Activated CD8-positive, alpha-beta memory T cell treated with anti-CD3 and anti-CD28 coated beads for 4 hours (primary cell): ENCODE results near the gene JUNB.
A peak's percentile ranks its signal among the peaks of the same experiment; 100 is the strongest.

Experiments
- DNase-seq, 2 donors: peaks; one replicate each; pipeline ENCODE4 v3.0.0-alpha.2; 2020; ENCODE audit warnings: low read depth in 2 of 2

Gene JUNB

DNA sequence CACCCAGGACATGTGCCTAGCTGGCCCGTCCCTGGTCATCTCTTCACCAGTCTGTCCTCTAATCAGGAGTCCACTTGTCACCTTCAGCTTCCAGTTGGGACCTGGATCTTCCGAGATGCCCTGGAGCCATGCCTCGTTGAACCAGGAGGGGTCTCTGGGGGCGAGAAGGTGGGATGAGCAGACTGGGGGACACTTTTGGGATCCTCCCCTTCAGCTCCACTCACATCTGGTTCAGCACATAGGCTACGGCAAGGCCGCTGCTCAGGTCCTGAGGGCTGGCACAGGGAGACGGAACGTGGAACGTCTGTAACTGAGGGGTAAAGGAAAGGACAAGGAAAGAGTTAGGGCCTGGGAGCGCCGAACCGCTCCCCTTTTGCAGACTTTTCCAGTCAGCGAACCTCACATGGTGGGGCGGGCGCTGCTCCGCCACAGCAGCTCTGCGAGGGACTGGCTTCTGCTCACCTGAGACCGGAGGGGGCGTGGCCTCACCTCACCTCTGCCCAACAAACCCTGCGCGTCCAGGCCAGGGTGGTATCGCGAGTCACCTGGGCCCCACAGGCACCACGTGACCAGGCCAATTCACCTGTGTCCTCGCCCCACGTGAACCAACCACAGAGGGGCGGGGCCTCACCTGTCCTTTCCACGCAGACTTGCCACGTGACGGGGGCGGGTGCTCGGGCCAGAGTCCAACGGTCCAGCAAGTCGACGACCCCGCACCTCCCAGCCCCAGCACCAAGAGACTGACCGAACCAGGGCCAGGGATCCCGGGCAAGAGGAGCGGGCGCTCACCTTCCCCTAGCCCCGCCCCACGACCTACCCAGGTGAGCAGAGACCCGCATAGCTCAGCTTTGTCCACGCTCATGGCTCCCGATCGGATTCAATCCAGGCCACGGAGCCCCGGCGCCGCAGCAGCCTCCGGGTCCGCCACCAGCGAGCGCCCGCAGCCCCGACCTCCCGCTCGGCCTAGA, 16.4 kb upstream of the JUNB start, which contains the start of gene HOOK2:
Gene HOOK2 (minus strand): TSS at position 965 of the 968 bp plus-strand sequence. CDS start 103 bp downstream, at position 862.
- DNase-seq, result no peak

DNA sequence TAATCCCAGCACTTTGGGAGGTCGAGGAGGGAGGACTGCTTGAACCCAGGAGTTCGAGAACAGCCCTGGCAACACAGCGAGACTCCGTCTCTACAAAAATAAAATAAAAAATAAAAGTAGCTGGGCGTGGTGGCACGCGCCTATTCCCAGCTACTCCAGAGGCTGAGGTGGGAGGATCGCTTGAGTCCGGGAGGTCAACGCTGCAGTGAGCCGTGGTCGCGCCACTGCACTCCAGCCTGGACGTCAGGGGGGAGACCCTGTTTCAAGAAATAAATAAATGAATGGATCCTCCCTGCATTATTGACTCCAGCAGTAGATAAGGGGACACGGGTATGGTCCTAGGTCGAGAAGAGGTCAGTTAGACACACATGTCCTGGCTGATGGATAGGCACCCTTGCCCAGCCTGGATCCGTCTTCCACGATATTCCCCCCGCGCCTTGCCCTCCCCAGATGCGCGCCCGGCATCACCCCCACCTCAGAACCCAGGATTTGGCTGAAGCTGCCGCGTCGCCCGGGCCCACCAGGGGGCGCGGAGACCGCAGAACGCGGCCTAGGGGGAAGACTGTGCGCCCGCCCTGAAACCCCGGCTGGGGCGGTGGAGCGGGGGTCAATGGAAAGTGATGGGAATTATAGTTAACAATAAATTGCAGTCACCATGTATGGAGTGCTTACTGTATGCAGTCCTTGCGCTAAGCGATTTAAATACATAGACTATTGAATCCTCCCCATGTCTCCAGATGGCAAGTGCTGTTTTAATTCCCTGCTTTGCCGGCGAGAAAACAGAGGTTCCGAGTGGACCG, 13.9 kb upstream of the JUNB start:
- no peak for DNase-seq

DNA sequence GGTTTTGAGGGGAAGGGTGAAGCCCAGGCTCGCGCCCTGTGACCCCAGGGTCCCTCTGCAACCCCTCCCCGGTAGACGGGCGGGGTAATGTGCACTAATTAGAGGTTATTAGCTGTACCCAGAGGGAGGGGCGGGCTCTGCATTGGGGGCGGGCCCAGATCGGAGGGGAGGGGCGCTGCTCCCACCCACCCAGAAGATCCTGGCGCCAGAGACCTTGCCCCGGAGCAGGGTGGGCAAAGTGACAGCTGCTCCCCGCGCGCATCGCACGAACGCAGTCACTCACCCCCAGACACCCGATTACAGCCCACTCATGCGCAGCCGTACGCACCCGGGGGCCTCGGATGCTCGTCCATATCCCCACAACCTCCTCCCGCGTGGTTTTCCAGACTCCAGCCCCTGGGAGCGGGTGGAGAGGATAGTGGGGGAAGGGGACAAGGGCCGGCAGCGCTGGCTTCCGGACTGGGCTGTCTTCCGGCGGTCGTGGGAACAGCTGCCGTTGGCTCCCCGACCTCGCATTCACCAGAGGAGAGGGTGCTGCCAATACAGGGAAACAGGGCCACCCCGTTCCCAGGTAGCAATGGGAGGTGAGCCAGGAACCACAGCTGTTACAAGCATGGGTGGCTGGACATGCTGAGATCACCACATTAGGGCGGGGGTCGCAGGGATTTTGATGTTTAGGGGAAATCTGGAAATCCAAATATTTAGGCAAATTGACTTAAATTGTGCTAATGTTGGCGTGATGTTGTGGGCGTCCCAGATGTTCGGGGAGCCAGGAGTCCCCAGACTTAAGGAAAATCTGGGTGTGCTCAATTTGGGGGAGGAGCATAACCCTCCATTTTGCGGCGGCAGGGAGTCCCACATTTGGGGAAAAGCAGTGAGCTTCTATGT, 13.0 kb upstream of the JUNB start:
- DNase-seq, result no peak

DNA sequence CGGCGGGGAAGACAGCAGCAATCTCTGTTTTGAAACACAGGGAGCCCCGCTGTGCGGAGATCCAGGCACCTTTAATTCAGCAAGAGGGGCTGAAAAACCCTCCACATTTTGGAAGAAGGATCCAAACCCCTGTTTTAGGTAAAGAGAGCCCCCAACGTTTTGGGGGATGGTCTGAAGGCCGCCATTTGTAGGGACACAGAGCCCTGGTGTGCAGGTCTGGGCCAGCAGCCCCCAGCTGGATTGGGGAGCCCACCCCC, 12.5 kb upstream of the JUNB start:
- DNase-seq, result no peak

DNA sequence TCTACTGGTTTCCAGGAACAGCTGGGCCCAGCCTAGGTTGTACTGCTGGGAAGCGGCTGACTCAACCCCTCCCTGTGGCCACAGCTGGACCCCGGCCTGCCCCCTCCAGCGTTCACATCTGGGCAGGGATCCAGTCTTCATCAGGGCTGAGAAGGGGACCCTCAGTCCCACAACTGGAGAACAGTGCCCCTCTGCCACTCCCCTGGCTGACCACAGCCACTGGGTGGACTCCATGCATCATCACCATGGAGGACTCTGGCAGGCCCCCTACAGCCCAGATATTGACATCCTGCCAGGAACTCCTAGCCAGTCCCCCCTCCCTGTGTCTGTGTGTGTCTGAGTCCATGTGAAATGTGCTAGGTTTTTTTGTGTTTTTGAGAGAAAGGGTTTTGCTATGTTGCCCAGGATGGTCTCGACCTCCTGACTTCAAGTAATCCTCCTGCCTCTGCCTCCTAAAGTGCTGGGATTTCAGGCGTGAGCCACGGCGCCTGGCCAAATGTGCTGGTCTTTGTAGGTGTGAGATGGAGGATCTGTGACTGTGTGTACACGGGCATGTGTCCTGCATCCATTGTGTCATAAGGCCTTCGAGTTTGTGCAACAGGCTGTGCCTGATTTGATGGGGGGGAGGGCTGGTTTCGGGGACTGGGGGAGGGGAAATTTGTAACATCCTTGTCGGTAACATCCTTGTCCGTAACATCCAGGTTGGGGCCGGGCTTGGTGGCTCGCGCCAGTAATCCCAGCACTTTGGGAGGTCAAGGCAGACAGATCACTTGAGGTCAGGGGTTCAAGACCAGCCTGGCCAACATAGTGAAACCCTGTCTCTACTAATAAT, 11.9 kb upstream of the JUNB start:
- no peak for DNase-seq

DNA sequence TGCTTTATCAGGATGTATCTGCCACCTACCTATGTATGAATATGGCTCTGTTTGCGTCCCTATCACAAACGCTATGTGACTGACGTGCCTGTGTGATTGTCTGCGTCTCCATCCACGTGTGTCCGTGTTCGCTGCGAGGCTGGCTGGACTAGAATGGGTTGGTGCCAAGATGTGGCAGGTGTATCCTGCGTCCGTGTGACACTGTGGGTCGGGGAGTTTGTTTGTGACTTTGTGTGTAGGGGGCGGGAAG, 9.2 kb upstream of the JUNB start:
- no peak for DNase-seq

DNA sequence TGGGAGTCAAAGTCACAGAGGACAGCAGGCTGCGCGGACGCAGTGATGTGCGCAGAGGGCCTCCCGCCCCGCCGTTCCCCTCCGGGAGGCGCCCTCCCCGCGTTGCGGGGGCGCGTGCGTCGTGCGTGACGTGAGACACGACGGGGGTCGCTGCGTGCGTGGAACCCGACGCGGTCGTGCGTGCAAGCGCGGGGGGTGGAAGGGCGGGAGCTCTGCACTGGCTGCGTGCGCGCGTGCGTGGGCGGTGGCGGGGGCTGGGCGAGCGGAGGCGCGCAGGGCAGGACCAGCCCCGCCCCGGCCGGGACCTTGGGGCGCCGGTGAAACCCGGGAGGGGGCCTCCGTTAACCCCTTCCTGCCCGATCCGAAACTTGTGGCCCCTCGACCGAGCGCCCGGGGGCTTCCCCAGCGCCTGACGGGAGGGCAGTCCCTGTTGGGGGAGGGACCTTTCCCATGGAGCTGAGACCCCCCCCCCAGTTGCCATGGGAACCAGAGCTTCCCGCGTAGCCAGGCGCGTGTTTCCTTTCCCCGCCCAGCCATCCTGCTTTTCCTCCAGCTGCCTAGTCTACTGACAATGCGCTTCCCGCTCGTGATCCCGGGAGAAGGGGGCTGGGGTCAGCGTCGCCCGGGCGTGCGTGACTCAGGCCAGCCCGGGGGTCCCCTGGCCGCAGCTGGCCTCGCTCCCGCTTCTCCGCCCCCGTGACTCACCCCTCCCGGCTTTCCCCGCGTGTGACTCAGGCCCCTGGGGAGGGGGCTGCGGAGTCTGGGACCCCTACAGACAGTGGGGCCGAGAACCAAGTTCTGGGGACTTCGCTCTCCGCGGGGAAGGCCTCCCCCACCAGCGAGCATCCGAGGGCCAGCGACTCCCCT, 8.6 kb upstream of the JUNB start:
- peak; percentile 85 for DNase-seq

DNA sequence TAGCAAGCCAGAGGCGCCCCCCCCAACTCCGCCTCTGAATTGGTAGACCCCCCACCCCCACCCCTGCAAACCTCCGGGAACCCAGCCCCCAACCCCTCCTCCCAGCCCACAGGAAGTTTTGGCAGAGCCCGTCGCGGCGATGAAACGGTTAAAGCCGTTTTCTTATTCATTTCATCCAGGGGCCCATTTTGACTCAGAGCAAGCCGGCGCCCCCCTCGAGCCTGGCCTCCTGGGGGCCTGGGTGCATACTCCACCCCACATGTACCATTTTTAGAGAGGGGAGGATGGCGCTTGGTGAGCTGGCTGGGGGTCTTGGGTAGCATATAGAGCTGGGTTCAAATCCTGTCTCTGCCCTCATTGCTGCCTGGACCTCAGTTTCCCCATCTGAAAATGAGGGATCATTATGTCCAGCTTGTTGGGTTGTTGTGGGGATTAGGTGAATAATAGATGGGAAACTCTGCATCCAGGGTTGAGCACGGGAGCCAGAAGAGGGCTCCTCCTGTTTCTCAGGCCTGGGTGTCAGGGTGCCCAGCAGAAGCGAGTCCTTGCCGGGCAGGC, 7.9 kb upstream of the JUNB start:
- DNase-seq, result no peak

DNA sequence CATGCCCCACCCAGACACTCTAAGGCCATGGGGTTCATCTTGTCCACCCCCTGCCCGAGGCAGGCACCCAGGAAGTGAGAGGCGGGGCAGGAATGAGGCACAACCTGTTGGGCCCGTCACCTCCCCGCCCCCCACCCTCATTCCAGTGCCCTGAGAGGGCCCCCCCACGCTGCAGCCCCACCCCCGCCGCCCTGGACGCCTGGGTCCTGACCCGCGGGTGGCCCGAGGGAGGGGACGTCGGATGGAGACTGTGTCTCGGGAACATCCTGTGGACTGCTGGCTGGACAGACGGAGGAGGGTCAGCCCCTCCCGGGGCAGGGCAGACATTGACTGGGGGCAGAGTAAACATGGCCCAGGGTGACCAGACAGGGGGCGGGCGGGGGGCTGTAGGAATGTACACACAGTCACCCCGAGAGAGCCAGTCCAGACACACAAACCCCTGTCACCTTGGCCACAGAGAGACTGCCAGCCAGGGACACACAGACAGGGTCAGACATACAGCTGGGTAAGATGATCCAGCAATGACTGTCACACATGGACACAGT, 7.4 kb upstream of the JUNB start:
- no peak for DNase-seq

DNA sequence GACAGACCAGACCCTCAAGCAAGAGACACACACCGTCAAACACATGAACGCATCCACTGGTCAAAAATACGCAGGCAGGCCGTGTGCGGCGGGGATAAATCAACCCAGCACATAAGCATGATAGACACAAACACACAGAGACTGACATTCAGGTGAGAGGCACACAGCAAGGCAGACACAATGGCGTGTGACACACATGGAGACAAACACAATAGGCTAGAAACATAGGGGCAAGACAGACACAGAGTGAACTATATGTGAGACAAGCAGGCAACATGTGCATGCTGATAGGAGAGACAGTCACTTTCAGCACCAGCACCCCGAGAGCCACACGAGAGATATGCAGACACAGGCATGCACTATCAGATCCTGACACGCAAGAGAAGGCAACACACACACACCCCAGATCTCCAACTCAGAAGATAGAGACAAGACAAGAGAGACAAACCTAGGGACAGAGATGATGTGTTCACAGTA, 6.9 kb upstream of the JUNB start:
- no peak for DNase-seq

DNA sequence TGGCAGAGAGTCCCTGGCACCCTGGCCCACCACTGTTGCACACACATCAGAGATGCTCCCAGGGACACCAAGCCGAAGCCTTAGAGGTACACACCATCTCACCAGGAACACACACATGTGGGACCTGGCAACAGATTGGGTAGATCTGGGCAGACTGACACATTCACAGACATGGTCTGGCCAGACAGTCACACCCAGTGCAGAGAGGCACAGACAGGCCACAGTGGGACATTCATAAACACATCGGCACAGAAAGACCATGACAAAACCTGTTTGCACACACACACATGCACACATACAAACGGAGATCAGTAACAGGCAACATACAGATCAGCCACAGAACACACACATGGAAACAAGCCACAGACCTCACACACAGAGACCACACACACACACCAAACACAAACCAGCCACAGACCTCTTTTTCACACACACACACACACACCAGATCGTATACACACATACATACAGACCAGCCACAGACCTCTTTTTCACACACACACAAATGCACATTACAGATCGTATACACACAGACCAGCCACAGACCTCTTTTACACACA, 6.3 kb upstream of the JUNB start:
- DNase-seq, result no peak

DNA sequence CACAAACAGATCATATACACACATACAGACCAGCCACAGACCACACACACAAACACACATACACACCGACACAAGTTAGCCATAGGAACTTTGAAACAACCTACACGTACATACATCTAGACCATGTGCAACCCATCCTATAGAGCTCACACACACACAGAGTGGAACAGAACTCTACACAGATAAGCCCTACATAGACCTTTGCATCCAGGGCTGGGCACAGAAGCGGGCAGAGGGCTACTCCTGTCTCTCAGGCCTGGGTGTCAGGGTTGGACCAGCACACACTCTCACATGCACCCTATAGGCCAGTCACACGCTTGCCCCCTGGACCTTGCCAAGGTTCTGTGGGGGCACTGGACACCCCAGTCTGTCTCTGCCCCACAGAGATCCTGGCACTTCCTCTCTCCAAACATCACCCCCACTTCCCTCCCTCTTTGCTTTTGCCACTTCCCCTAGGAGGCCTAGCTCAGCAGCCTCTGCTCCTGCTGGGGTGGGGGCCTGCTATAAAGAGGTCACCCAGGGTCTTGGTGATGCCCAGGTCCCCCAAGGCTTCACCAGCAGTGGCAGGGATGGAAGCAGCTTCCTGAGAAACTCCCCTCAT, 5.8 kb upstream of the JUNB start:
- no peak for DNase-seq

DNA sequence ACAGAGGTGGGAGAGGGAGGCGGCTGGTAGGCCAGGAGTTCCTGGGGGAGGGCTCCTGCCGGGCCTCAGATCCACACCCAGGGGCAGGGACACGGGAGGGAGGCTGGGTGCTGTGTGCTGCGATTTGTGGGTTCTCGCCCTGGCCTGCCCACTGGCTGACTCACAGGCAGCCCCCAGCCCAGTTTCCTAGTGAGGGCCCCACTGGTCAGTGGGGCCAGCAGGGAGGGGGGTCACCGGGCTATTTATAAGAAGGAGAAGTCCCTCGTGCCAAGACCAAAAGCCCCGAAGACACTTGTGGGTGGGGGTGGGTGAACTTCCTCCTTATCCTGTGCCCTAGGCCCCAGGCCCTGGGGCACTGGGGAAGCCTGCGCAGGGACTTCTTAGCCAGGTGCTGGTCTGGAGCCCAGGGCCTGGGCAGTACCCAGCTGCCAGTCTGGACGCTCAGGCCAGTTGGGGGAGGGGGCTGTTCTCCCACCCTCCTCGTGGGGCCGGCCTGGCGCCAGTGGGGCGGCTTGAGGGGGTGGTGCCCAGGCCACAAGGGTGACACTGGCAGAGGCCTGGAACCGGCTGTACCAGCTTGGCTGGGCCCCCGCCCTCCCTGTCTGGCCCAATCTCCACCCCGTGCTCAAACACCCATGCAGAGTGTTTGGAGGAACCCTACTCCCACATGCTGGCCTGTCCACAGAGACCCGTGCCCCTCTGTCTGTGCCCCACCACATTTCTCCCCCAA, 5.0 kb upstream of the JUNB start:
- DNase-seq, result no peak

DNA sequence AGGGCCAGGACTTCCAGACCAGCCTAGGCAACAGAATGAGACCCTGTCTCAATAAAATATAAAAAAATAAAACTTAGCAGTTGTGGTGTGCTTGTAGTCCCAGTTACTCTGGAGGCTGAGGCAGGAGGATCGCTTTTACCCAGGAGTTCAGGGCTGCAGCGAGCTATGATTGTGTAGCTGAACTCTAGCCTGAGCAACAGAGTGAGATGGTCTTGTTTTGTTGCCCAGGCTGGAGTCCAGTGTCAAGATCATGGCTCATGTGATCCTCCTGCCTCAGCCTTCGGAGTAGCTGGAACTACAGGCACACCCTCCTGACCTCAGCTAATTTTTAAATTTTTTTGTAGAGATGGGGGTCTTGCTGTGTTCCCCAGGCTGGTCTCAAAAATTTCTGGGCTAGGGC, 4.3 kb upstream of the JUNB start:
- DNase-seq, result no peak

DNA sequence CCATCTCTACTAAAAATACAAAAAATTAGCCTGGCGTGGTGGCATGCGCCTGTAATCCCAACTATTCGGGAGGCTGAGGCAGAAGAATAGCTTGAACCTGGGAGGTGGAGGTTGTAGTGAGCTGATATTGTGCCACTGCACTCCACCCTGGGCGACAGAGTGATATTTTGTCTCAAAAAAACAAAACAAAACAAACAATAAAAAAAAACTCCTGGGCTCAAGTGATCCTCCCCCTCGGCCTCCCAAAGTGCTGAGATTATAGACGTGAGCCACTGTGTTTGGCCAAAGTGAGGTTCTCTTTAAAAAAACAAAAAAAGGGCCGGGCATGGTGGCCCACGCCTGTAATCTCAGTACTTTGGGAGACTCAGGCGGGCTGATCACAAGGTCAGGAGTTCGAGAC, 3.8 kb upstream of the JUNB start:
- no peak for DNase-seq

DNA sequence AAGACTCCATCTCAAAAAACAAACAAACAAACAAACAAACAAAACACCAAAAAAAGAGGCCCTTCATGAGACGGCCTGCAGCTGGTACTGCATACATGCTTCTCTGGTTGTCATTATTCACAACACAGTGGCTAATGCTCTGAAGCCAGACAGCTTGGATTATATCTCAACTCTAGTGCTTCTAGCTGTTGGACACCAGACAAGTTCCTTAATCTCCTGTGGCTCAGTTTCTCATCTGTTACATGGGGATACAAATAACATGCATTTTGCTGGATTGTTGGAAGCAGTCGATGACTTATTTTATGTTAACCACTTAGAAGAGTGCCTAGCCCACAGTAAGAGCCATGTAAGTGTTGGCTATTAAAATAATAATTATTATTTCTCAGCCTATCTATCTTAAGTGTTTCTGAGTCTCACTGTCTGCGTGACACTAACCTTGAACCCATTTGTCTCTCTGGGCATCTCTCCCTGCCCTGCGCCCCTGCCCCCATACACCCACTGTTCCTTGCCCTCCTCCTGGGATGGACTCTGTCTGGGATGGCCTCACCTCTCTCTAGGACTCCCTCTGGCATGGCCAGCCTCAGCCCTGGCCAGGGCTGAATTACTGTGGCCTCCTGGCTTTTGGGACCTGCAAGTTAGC, 3.1 kb upstream of the JUNB start:
- no peak for DNase-seq

DNA sequence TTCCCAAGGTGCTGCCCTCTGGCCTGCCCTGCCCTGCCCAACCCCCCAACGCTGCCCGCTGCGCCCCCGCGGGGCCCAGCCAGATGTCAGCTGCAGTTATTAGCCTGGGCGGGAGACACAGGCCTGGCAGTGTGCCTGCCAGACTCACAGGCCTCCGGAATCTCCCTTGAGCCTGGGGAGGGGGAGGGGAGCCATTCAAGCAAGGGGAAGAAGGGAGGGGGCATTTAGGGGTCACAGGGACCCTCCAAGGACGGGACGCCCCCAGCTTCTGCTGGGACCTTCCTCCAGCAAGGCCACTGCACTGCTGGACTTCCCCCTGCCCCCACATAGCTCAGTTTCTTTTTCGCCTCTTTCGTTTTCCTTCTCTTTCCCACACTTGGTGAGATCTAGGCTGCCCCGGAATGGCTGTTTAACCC, 2.6 kb upstream of the JUNB start:
- DNase-seq, result no peak
